AG09319 (cell line): ENCODE data around the gene NELFCD.
"Not testable (repeated sequence)": the region's sequence is repeated elsewhere in the genome, so short reads cannot be mapped to it uniquely, and the experiment has no call there.

Experiments used
- DNase-seq: peaks from one replicate; pipeline ENCODE4 v3.0.0-alpha.2; 2010; ENCODE audit warnings: low read depth; ENCODE audit errors: extremely low read depth
- CTCF ChIP-seq: IDR thresholded peaks from 2 replicates; pipeline ENCODE4 v1.5.1; 2011; ENCODE audit warnings: low read depth, mild to moderate bottlenecking, inconsistent platforms, low read length, moderate library complexity

The NELFCD gene

GRCh38 chr20:59040667-59041066, 59.6 kb downstream of the NELFCD start:
- DNase-seq = no peak
- TF ChIP-seq CTCF = no peak

GRCh38 chr20:59041487-59041886, 60.4 kb downstream of the NELFCD start:
- not testable (repeated sequence) for DNase-seq

GRCh38 chr20:59042151-59042795, 61.2 kb downstream of the NELFCD start, which contains the start of gene PRELID3B:
PRELID3B (minus strand) TSS chr20:59042786; CDS start chr20:59042730, 56 bp downstream.
- no peak for TF ChIP-seq CTCF
- DNase-seq = no peak

GRCh38 chr20:59042796-59043631, 62.0 kb downstream of the NELFCD start:
- TF ChIP-seq CTCF = no peak
- peak; percentile 80 for DNase-seq

- no peak for DNase-seq
- TF ChIP-seq CTCF = no peak
Observed at GRCh38 chr20:59043698-59044097, 62.6 kb downstream of the NELFCD start.

- DNase-seq = no peak
- TF ChIP-seq CTCF = no peak
Observed at GRCh38 chr20:59044295-59044694, 63.2 kb downstream of the NELFCD start.
